GM23338 (cell line): ENCODE data around the gene GPR55. TPM values are rescaled to one million over a fixed set of nuclear protein-coding genes. Genes with fewer than 3 reads are reported as not detected.

Experiments
- ATAC-seq: fragments of 200-7000 bp; cut with Tn5 transposase; 3 replicates; pipeline ENCODE4 v1.9.1; 2020
- DNase-seq: peaks from one replicate; pipeline ENCODE4 v3.0.0-alpha.2; 2015; ENCODE audit warnings: low spot score
- H2AFZ ChIP-seq: fragments of 200-600 bp; sonication (generic); 2 replicates; pipeline ENCODE4 v1.8.0; 2016; ENCODE audit warnings: antibody characterized with exemption, mild to moderate bottlenecking, moderate library complexity
- H3F3A ChIP-seq: fragments of 200-600 bp; sonication (generic); replicated peaks from 2 replicates; pipeline ENCODE4 v1.8.0; 2017; ENCODE audit warnings: antibody characterized with exemption, mixed run types, low read depth
- H3K27ac ChIP-seq: fragments of 200-600 bp; sonication (generic); 2 replicates; pipeline ENCODE4 v1.6.1; 2016; ENCODE audit warnings: low read depth
- H3K27me3 ChIP-seq: fragments of 200-600 bp; sonication (generic); 2 replicates; pipeline ENCODE4 v1.8.0; 2016; ENCODE audit warnings: mild to moderate bottlenecking, mixed run types, moderate library complexity; ENCODE audit not compliant: insufficient read depth
- H3K36me3 ChIP-seq: fragments of 200-600 bp; sonication (generic); 2 replicates; pipeline ENCODE4 v1.8.0; 2016; ENCODE audit warnings: mild to moderate bottlenecking; ENCODE audit not compliant: insufficient read depth
- H3K4me1 ChIP-seq: fragments of 200-600 bp; sonication (generic); 2 replicates; pipeline ENCODE4 v1.8.0; 2016; ENCODE audit warnings: mild to moderate bottlenecking, moderate library complexity; ENCODE audit not compliant: insufficient read depth
- H3K4me2 ChIP-seq: fragments of 200-600 bp; sonication (generic); 2 replicates; pipeline ENCODE4 v1.7.1; 2017; ENCODE audit warnings: mixed run types
- H3K4me3 ChIP-seq: fragments of 200-600 bp; sonication (generic); 2 replicates; pipeline ENCODE4 v1.6.1; 2016; ENCODE audit warnings: mixed run types
- H3K79me2 ChIP-seq: fragments of 200-600 bp; sonication (generic); replicated peaks from 2 replicates; pipeline ENCODE4 v1.8.0; 2017; ENCODE audit warnings: mild to moderate bottlenecking; ENCODE audit not compliant: insufficient read depth
- H3K9me2 ChIP-seq: fragments of 200-600 bp; sonication (generic); 2 replicates; pipeline ENCODE4 v1.8.0; 2017; ENCODE audit not compliant: insufficient read depth
- H4K20me1 ChIP-seq: fragments of 200-600 bp; sonication (generic); replicated peaks from 2 replicates; pipeline ENCODE4 v1.8.0; 2017; ENCODE audit warnings: mild to moderate bottlenecking; ENCODE audit not compliant: insufficient read depth
- H3K27ac Mint-ChIP-seq: 2 replicates; pipeline ENCODE4 v1.8.0; 2020; ENCODE audit warnings: inconsistent platforms, mild to moderate bottlenecking, moderate library complexity, mixed read lengths
- H3K27me3 Mint-ChIP-seq: 3 replicates; pipeline ENCODE4 v1.8.0; 2022; ENCODE audit warnings: low read depth, mild to moderate bottlenecking, moderate library complexity, mixed read lengths, inconsistent platforms; ENCODE audit not compliant: insufficient read depth, poor library complexity
- H3K36me3 Mint-ChIP-seq: 3 replicates; pipeline ENCODE4 v1.8.0; 2021; ENCODE audit warnings: low read depth, mild to moderate bottlenecking, inconsistent platforms, moderate library complexity, mixed read lengths
- H3K4me1 Mint-ChIP-seq: 3 replicates; pipeline ENCODE4 v1.8.0; 2020; ENCODE audit warnings: mild to moderate bottlenecking, inconsistent platforms, mixed read lengths
- H3K4me3 Mint-ChIP-seq: 3 replicates; pipeline ENCODE4 v1.8.0; 2021; ENCODE audit warnings: moderate library complexity, mild to moderate bottlenecking, inconsistent platforms, mixed read lengths
- H3K9me3 Mint-ChIP-seq: 3 replicates; pipeline ENCODE4 v1.8.0; 2020; ENCODE audit warnings: moderate library complexity, mild to moderate bottlenecking, inconsistent platforms, mixed read lengths
- CREB1 ChIP-seq: fragments of 250-450 bp; sonication (Bioruptor Pico); IDR thresholded peaks from 2 replicates; pipeline ENCODE4 v1.5.0; 2020; ENCODE audit warnings: low read depth, mild to moderate bottlenecking, moderate library complexity
- CTCF ChIP-seq, 2 experiments: fragments of 200-600 bp in 1 of 2; sonication (generic) in 1 of 2; conservative IDR thresholded peaks; 2 replicates each; pipeline versions ENCODE4 v1.5.1 to v1.6.1; 2016 to 2017; ENCODE audit warnings: antibody characterized with exemption in 2 of 2, low read depth in 2 of 2, mild to moderate bottlenecking in 2 of 2, moderate library complexity in 1 of 2
- ETS1 ChIP-seq: IDR thresholded peaks from 2 replicates; pipeline ENCODE4 v1.6.1; 2016; ENCODE audit warnings: antibody characterized with exemption
- EZH2 ChIP-seq: fragments of 200-600 bp; sonication (generic); IDR thresholded peaks from one replicate; pipeline ENCODE4 v1.8.0; 2017; ENCODE audit warnings: antibody characterized with exemption, mild to moderate bottlenecking, low read depth; ENCODE audit not compliant: unreplicated experiment
- EZH2phosphoT487 ChIP-seq: fragments of 200-600 bp; sonication (generic); IDR thresholded peaks from one replicate; pipeline ENCODE4 v1.8.1; 2018; ENCODE audit warnings: antibody characterized with exemption; ENCODE audit not compliant: unreplicated experiment
- JUNB ChIP-seq: IDR thresholded peaks from one replicate; pipeline ENCODE4 v1.6.1; 2016; ENCODE audit warnings: antibody characterized with exemption; ENCODE audit not compliant: unreplicated experiment
- NANOG ChIP-seq: IDR thresholded peaks from 2 replicates; pipeline ENCODE4 v1.6.1; 2016; ENCODE audit warnings: antibody characterized with exemption, borderline replicate concordance
- POLR2AphosphoS5 ChIP-seq: IDR thresholded peaks from 2 replicates; pipeline ENCODE4 v1.6.1; 2016; ENCODE audit warnings: antibody characterized with exemption, low read depth
- REST ChIP-seq: IDR thresholded peaks from one replicate; pipeline ENCODE4 v1.6.1; 2018; ENCODE audit warnings: antibody characterized with exemption; ENCODE audit not compliant: unreplicated experiment
- STAT1 ChIP-seq: IDR thresholded peaks from one replicate; pipeline ENCODE4 v1.6.1; 2016; ENCODE audit warnings: antibody characterized with exemption; ENCODE audit not compliant: unreplicated experiment
- ZNF114 ChIP-seq: fragments of 250-450 bp; sonication (Bioruptor Pico); IDR thresholded peaks from 2 replicates; pipeline ENCODE4 v1.5.0; 2020; ENCODE audit warnings: mild to moderate bottlenecking, moderate library complexity
- ZNF331 ChIP-seq: fragments of 250-450 bp; sonication (Bioruptor Pico); IDR thresholded peaks from 2 replicates; pipeline ENCODE4 v1.5.0; 2020; ENCODE audit warnings: low read depth, mild to moderate bottlenecking, moderate library complexity
- ZNF462 ChIP-seq: fragments of 250-450 bp; sonication (Bioruptor Pico); IDR thresholded peaks from 2 replicates; pipeline ENCODE4 v1.5.0; 2020; ENCODE audit warnings: mild to moderate bottlenecking, moderate library complexity
- polyA plus RNA-seq: library from polyadenylated mRNA; unstranded; fragments of >200 nt; fragmentation: Nextera tagmentation; extraction: Ambion mirVana; gene quantifications from 2 replicates; pipeline ENCODE4 v1.2.1, GENCODE V29; 2016
- total RNA-seq: library from RNA; depleted of rRNA; stranded (reverse); fragments of >200 nt; shearing (Covaris generic); gene quantifications from 2 replicates; pipeline ENCODE4 v1.2.3, GENCODE V29; 2014

The GPR55 gene
- total and polyA plus RNA-seq, 2 experiments from 2014 or later: not detected

GRCh38 chr2:230919681-230920080 lies 5.4 kb downstream of the GPR55 start:
- no peaks in the 10 kb centered on the region for H3F3A ChIP-seq
- no peaks in the 10 kb centered on the region for H3K36me3 ChIP-seq
- Mint-ChIP-seq H3K9me3 (no peaks in the 10 kb centered on the region), H3K27me3 (peaks cover 7% of the 10 kb centered on the region), H3K36me3 (no peaks in the 10 kb centered on the region), H3K4me3 (no peak overlapping the region), H3K27ac (no peak overlapping the region), H3K4me1 (peaks cover 13% of the 10 kb centered on the region)
- H3K4me3 ChIP-seq: no peak overlapping the region
- H4K20me1 ChIP-seq: no peaks in the 10 kb centered on the region
- no peak overlapping the region for H2AFZ ChIP-seq
- H3K27me3 ChIP-seq: no peaks in the 10 kb centered on the region
- no peaks in the 10 kb centered on the region for H3K9me2 ChIP-seq
- no peaks in the 10 kb centered on the region for H3K4me1 ChIP-seq
- H3K79me2 ChIP-seq: no peaks in the 10 kb centered on the region
- DNase-seq: no peak
- TF ChIP-seq ETS1 (no peak), EZH2phosphoT487 (no peak), ZNF331 (no peak), POLR2AphosphoS5 (no peak), JUNB (no peak), ZNF114 (CRISPR knock-in tag) (no peak), CTCF (conservative IDR thresholded peaks at IDR 0.05; ENCODE audit: low read depth in 2 of 2) (no peak), EZH2 (no peak), NANOG (no peak), STAT1 (no peak), REST (no peak), CREB1 (CRISPR knock-in tag) (no peak), ZNF462 (no peak)
- H3K27ac ChIP-seq: no peak overlapping the region
- H3K4me2 ChIP-seq: no peak overlapping the region
- ATAC-seq: no peak
